T-helper 1 cell (primary cell): ENCODE results near the gene EXOC3L1.

Experiments
- DNase-seq, 5 donors: peaks; one replicate each; pipeline ENCODE4 v3.0.0-alpha.2; 2012 to 2020
- total RNA-seq, 4 donors: gene quantifications; one replicate each; lab custom pipeline; 2026; lab: John Stamatoyannopoulos, UW

Gene EXOC3L1
- 0 to 0.23 (median 0.06) reads per million in 4 donors for total RNA-seq

GRCh38 chr16:67190041-67190440 lies at the start of gene EXOC3L1:
Gene EXOC3L1 (minus strand): TSS chr16:67190136. CDS start chr16:67189676, 460 bp downstream.
- DNase-seq = no peak

GRCh38 chr16:67238806-67239470 lies 49.0 kb upstream of the EXOC3L1 start:
- DNase-seq = no peak

- no peak for DNase-seq
These were observed 48.3 kb upstream of the EXOC3L1 start for GRCh38 chr16:67238278-67238575.

- DNase-seq = no peak
These were observed 47.7 kb upstream of the EXOC3L1 start for GRCh38 chr16:67237396-67238277.

- peak; percentile 59 to 78 (median 75) for DNase-seq
These were observed 46.8 kb upstream of the EXOC3L1 start for GRCh38 chr16:67236563-67237395.

GRCh38 chr16:67235816-67236562 lies 46.1 kb upstream of the EXOC3L1 start:
- DNase-seq = peak; percentile 34 to 79 (median 59)

GRCh38 chr16:67234180-67234597 lies 44.3 kb upstream of the EXOC3L1 start:
- no peak for DNase-seq

GRCh38 chr16:67233596-67233995 lies 43.7 kb upstream of the EXOC3L1 start:
- no peak for DNase-seq

- no peak for DNase-seq
These were observed 41.1 kb upstream of the EXOC3L1 start for GRCh38 chr16:67230809-67231660.

- no peak for DNase-seq
These were observed 40.2 kb upstream of the EXOC3L1 start for GRCh38 chr16:67229906-67230808.

GRCh38 chr16:67228905-67229304 lies 39.0 kb upstream of the EXOC3L1 start:
- DNase-seq = no peak

GRCh38 chr16:67228034-67228785 lies 38.3 kb upstream of the EXOC3L1 start:
- no peak for DNase-seq

- DNase-seq = no peak
These were observed 37.6 kb upstream of the EXOC3L1 start for GRCh38 chr16:67227567-67227921.

GRCh38 chr16:67226804-67227566 lies 37.0 kb upstream of the EXOC3L1 start, which contains the start of gene TMEM208:
Gene TMEM208 (plus strand): TSS chr16:67227130. CDS start chr16:67227219, 89 bp downstream.
- DNase-seq = peak; percentile 94 to 99 (median 96)

- no peak for DNase-seq
These were observed 36.4 kb upstream of the EXOC3L1 start for GRCh38 chr16:67226295-67226803.

GRCh38 chr16:67223992-67224391 lies 34.1 kb upstream of the EXOC3L1 start:
- DNase-seq = no peak

GRCh38 chr16:67216612-67217490 lies 26.9 kb upstream of the EXOC3L1 start:
- no peak for DNase-seq
